HepG2 (cell line): ENCODE results near the gene TEKT2. TPM values are rescaled to one million over a fixed set of nuclear protein-coding genes. Genes with fewer than 3 reads are reported as not detected.

Source experiments
- AGO1 ChIP-seq: fragments of 200-400 bp; formaldehyde crosslinking; IDR thresholded peaks from 2 replicates; pipeline ENCODE4 v1.6.1; 2017; ENCODE audit warnings: mild to moderate bottlenecking, low read depth, low read length, moderate library complexity; ENCODE audit not compliant: poor library complexity, severe bottlenecking
- BCL3 ChIP-seq: sonication (generic); formaldehyde crosslinking; IDR thresholded peaks from 2 replicates; pipeline ENCODE4 v1.5.1; 2020; ENCODE audit warnings: mild to moderate bottlenecking, missing genetic modification reagents, moderate library complexity
- CERS6 ChIP-seq: sonication (generic); formaldehyde crosslinking; IDR thresholded peaks from 2 replicates; pipeline ENCODE4 v1.5.0; 2020; ENCODE audit warnings: missing genetic modification reagents
- CHCHD3 ChIP-seq: sonication (generic); formaldehyde crosslinking; IDR thresholded peaks from 2 replicates; pipeline ENCODE4 v1.8.0; 2022; ENCODE audit warnings: mild to moderate bottlenecking, missing genetic modification reagents, moderate library complexity
- ETV5 ChIP-seq: IDR thresholded peaks from 2 replicates; pipeline ENCODE4 v1.6.1; 2018; ENCODE audit warnings: missing biosample characterization, missing genetic modification reagents, inconsistent platforms, borderline replicate concordance
- MTA1 ChIP-seq: sonication (generic); formaldehyde crosslinking; IDR thresholded peaks from 2 replicates; pipeline ENCODE4 v1.4.0; 2020; ENCODE audit warnings: missing genetic modification reagents, mild to moderate bottlenecking, borderline replicate concordance
- POGZ ChIP-seq: sonication (generic); formaldehyde crosslinking; IDR thresholded peaks from 2 replicates; pipeline ENCODE4 v1.4.0; 2020; ENCODE audit warnings: mild to moderate bottlenecking, missing genetic modification reagents
- RCOR2 ChIP-seq: IDR thresholded peaks from 2 replicates; pipeline ENCODE4 v1.6.1; 2016; ENCODE audit warnings: missing biosample characterization, missing genetic modification reagents
- TAF1 ChIP-seq: sonication (generic); formaldehyde crosslinking; IDR thresholded peaks from 2 replicates; pipeline ENCODE4 v1.4.0; 2020; ENCODE audit warnings: missing genetic modification reagents
- TEAD3 ChIP-seq: optimal IDR thresholded peaks from 2 replicates; pipeline ENCODE3; 2016; ENCODE audit warnings: borderline replicate concordance
- ZFX ChIP-seq: sonication (generic); formaldehyde crosslinking; IDR thresholded peaks from 2 replicates; pipeline ENCODE4 v1.4.0; 2020; ENCODE audit warnings: mild to moderate bottlenecking, low read depth, missing genetic modification reagents, moderate library complexity
- ZFY ChIP-seq: sonication (generic); formaldehyde crosslinking; IDR thresholded peaks from 2 replicates; pipeline ENCODE4 v1.4.0; 2020; ENCODE audit warnings: missing genetic modification reagents
- ZGPAT ChIP-seq: IDR thresholded peaks from 2 replicates; pipeline ENCODE4 v1.6.1; 2016; ENCODE audit warnings: mild to moderate bottlenecking
- ZNF124 ChIP-seq: sonication (generic); formaldehyde crosslinking; IDR thresholded peaks from 2 replicates; pipeline ENCODE4 v1.4.0; 2020; ENCODE audit warnings: missing genetic modification reagents
- ZNF724P ChIP-seq: sonication (generic); formaldehyde crosslinking; IDR thresholded peaks from 2 replicates; pipeline ENCODE4 v1.8.0; 2022; ENCODE audit warnings: missing genetic modification reagents, borderline replicate concordance
- polyA plus RNA-seq, 8 experiments: library from polyadenylated mRNA; depleted of rRNA in 3 of 8; stranded (reverse) in 7 of 8; unstranded in 1 of 8; fragments of >200 nt; fragmentation: Illumina TruSeq in 4 of 8; extraction: Trizol in 4 of 8; gene quantifications; 2 replicates each; pipeline versions ENCODE4 v1.2.1 to v1.2.3, GENCODE V29; 2011 to 2016; ENCODE audit warnings: low read depth in 4 of 8, missing spikeins in 1 of 8, mixed read lengths in 1 of 8; ENCODE audit not compliant: insufficient read depth in 1 of 8
- total RNA-seq, 5 experiments: library from RNA; depleted of rRNA; stranded (reverse); fragments of >200 nt; fragmentation: Illumina TruSeq; extraction: Trizol; gene quantifications; 2 replicates each; pipeline ENCODE4 v1.2.3, GENCODE V29; 2016; ENCODE audit warnings: low read depth in 1 of 5

Gene TEKT2
- total and polyA plus RNA-seq, 2 of the 13 experiments (the other 11 are each of a cell fraction or from before 2014, with no cell fraction given) = 0.31 to 0.38 TPM

GRCh38 chr1:36115200-36115669, 31.3 kb downstream of the TEKT2 start (continued):
- TF ChIP-seq ETV5 (CRISPR knock-in tag) (peak; percentile 71; the same call in 1 of the 2 replicates), ZNF724P (0 out of 2 replicates have a peak, but pooled peaks have one; percentile 30), AGO1 (peak; percentile 46), BCL3 (CRISPR knock-in tag) (no peak), RCOR2 (CRISPR knock-in tag) (0 out of 2 replicates have a peak, but pooled peaks have one; percentile 37), ZGPAT (CRISPR knock-in tag) (peak; percentile 35; the same call in 1 of the 2 replicates), MTA1 (peak; percentile 48; the same call in 1 of the 2 replicates), CHCHD3 (CRISPR knock-in tag) (no peak), TEAD3 (CRISPR knock-in tag) (peak; percentile 5), ZFX (peak; percentile 83), POGZ (CRISPR knock-in tag) (0 out of 2 replicates have a peak, but pooled peaks have one; percentile 12), CERS6 (CRISPR knock-in tag) (no peak), ZNF124 (CRISPR knock-in tag) (no peak), TAF1 (CRISPR knock-in tag) (peak; percentile 16; the same call in 1 of the 2 replicates), ZFY (CRISPR knock-in tag) (peak; percentile 67)
